Thyroid gland (tissue), 4 donors: ENCODE data around the gene PPP3R1.
"Not testable (repeated sequence)": the region's sequence is repeated elsewhere in the genome, so short reads cannot be mapped to it uniquely, and the experiment has no call there.

Experiments used
- CTCF ChIP-seq, 6 experiments: fragments of 200-600 bp in 3 of 6; fragments of 450-650 bp in 3 of 6; sonication (generic) in 3 of 6; IDR thresholded peaks; one replicate each; pipeline ENCODE4 v1.5.1; 2016 to 2019; ENCODE audit warnings: antibody characterized with exemption in 6 of 6, mild to moderate bottlenecking in 2 of 6, inconsistent platforms in 1 of 6, moderate library complexity in 1 of 6
- POLR2A ChIP-seq, 2 donors: fragments of 450-650 bp; IDR thresholded peaks; one replicate each; pipeline ENCODE4 v1.6.1; 2017; ENCODE audit warnings: antibody characterized with exemption in 2 of 2, mild to moderate bottlenecking in 2 of 2, moderate library complexity in 1 of 2

- not testable (repeated sequence) for TF ChIP-seq CTCF, POLR2A (IDR thresholded peaks at IDR 0.05)
Measured at GRCh38 chr2:68175210-68175609, 77.1 kb downstream of the PPP3R1 start.
